GM18508 (cell line): ENCODE results near the gene SYTL1.

Source experiments
- ATAC-seq: cut with Tn5 transposase; IDR thresholded peaks from one replicate; pipeline ENCODE4 v1.9.1; 2021; ENCODE audit warnings: moderate number of reproducible peaks; ENCODE audit not compliant: insufficient read depth, unreplicated experiment

Gene SYTL1, protein sequence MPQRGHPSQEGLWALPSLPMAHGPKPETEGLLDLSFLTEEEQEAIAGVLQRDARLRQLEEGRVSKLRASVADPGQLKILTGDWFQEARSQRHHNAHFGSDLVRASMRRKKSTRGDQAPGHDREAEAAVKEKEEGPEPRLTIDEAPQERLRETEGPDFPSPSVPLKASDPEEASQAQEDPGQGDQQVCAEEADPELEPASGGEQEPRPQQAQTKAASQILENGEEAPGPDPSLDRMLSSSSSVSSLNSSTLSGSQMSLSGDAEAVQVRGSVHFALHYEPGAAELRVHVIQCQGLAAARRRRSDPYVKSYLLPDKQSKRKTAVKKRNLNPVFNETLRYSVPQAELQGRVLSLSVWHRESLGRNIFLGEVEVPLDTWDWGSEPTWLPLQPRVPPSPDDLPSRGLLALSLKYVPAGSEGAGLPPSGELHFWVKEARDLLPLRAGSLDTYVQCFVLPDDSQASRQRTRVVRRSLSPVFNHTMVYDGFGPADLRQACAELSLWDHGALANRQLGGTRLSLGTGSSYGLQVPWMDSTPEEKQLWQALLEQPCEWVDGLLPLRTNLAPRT

DNA sequence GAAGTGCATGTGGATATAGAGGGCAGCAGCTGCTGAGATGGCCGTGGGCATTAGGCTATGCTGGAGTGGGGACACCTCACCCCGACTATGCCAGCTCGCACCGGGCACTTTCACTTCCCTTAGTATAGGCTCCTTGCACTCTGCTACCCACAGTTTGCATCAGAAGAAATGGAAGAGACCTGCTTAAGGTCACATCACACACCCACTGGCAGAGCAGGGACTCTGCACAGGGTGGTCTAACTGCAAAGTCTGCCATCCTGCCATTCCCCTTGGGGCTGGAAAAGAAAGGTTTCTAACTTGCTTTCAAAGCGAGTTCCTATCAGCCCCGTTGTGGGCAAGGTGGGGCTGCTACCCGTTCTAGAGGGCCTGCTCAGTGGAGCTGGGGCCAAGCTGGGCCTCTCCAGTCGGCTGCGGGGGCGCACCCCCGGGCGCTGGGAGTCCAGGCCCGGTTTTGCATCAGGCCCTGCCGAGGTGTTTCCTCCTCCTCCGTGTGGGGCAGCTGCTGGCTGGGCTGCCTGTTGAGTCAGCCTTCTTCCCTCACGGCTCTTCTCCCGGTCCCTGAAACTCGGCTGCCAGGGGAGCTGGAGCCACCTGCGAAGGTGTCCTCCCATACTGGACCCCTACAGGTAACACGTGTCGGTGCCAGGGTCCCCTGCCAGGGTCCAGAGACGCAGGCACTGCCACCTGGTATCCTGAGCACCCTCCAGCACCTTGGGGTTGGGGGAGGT is at the start of gene SYTL1:
Gene SYTL1, plus strand, starts transcription at position 498 of the 728 bp plus-strand sequence. CDS start 3,313 bp downstream, outside the sequence.
- ATAC-seq = no peak

DNA sequence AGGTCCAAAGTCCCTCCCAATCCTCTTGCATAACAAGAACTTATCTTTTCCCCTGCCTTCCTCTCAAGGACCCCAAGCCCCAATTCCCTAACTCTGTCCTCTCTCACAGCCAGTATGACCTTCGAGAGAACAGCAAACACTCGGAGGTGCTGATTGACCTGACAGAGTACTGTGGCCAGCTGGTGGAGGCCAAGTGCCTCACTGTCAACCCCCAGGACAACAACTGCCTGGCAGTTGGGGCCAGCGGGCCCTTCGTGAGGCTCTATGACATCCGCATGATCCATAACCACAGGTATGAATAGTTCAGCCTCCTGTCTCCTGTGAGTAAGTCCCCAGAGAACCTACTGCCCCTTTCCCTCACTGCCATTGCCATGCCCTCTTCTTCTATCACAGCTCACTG is 49.7 kb upstream of the SYTL1 start:
- no peak for ATAC-seq

DNA sequence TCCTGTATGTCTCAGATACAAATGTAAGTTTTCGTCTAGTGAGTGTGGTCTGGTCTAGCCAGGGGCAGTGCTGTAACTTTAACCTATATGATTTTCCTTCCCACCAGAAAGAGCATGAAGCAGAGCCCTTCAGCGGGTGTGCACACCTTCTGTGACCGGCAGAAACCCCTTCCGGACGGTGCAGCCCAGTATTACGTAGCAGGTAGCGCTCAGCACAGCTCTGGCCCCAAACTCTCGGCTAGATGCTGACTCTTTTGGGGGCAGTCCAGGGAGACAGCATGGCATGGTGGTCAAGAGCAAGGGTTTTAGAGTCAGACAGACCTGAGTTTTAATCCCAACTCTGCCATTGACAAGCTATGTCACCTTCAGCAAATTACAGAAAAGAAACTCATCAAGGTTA is 47.9 kb upstream of the SYTL1 start:
- no peak for ATAC-seq

DNA sequence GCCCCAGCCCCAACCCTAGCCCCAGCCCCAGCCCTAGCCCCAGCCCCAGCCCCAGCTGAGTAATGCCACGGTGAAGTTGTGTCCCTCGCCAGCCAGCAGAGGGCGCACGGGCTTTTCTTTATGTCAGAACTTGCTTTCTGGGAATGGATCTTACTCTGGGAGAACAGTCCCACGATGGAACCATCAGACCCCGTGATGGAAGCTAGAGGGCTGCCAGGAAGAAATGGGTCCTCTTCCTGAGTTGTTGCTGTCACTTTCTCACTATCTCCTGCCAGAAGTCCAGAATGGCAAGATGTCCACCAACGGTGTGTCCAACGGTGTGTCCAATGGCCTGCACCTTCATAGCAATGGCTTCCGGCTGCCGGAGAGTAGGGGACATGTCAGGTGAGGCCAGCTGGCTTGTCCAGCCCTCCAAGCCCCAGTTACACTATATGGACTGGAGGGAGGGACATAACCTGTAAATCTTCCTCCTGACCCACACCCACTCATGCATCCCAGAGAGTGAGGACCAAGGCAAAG is 45.0 kb upstream of the SYTL1 start:
- no peak for ATAC-seq

DNA sequence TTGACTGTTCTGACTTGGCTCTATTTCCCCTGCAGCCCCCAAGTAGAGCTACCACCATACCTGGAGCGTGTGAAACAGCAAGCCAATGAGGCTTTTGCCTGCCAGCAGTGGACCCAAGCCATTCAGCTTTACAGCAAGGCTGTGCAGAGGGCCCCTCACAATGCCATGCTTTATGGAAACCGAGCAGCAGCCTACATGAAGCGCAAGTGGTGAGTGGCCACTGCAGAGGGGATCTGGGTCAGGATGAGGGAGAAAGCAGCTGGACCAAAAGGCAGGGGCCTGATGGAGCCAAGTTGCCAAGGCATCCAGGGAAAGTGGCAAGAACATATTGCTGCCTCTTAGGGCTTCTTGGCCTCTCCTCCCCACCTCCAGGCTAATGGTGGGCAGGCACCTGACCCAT is 43.9 kb upstream of the SYTL1 start:
- ATAC-seq = no peak

DNA sequence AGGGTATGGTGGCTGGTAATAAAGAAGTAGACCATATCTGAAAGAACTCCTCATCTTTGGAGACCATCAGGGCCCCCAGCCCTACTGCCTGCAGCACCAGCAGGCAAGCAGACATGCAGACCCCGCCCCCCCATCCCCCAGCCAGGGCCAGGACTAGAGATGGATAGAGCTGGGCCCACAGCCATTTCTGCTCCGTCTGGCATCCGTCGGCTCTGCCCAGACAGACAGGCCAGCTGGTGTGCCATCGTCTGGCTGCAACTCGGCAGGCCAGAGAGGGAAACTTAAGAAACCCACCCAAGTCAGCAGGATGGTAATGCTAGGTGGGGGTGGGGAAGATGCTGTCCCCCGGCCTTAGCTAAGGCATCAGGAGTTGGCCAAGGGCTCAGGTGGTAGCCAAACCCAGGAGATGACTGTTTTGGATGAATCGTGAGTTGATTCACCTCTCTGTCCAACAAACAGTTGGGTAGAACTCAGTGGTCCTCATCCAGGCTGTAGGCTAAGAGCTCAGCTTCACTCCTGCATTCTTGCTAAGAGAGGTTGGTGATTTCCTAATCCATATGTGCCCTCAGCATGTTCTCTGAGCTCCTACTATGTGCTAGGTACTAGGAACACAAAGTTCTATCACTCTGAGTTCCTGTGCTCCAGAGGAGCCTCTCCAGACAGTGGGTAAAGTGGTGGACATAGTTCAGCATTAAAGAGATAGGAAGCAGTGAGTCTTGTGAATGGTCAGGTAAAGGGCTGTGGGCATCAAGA is 43.0 kb upstream of the SYTL1 start:
- ATAC-seq = no peak

DNA sequence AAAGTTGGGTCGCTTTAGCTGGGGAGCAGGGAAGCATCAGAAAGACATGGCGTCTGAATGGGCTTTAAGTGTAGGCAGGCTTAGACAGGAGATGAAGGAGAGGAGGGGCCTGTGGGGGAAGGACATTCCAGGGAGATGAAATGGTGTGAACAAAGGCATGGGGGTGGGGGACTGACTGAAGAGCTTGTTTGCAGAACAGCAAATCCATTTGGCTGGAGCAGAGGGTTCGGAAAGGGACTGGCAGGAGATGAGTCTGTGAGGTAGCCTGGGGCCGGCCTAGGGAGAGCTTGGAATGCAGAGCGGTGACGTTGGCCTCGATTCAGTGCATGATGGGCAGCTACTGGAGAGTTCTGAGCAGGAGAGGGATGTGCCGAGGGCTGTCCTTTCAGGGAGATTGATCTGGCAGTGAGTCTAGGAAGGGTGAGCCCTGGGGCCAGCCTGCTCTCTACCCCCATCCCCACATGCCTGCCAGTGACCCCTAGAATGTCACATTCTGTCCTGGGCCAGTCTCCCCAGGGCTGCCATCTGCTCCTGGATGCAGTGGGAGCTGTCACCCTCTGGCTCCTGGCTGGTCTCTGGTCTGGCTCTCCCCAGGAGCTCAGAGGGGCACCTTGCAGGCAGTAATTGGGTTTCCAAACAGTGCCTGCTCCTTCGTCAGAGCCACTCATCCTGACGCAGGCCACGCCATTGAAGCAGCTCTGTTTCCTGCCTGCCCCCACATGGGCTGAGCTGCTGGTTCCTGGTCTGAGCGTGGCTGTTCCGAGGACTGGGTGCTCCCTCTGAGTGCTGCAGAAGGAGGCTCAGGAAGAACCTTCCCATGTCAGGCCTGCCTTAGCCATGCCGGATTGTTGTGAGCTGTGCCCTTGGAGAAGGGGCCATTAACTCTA is 42.2 kb upstream of the SYTL1 start:
- ATAC-seq = no peak

DNA sequence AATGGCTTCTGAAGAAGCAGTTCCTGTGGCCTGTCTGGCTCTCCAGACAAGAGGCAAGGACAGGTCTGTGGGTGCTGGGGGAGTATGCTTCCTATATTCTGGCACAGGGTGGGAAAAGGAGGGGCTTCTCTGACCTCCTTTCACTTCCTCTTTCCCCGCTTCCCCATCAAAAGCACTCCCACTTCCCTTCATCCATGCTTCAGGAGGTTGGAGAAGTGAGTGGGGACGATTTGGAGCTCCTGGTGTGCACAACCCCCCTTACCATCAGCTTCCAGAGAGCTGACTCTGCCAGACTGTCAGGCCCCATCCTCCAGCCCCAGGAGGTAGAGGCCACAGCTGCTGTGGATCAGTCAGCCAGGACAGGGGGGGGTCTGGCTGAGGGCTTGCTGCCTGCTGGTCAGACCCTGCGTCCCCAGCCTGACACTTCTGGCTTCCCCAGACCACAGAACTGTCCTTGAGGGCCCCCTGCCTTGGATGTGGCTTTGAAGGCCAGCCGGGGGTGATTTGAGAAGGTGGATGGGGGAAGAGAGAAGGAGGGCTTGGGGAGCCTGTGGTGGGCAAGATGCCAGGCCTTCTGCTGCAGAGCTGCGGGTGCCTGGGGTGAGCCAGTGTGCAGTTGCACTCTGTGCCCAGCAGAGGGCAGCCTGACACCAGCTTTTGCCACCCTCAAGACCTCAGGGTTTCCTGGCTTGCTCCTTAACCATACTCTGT is 41.3 kb upstream of the SYTL1 start:
- no peak for ATAC-seq

DNA sequence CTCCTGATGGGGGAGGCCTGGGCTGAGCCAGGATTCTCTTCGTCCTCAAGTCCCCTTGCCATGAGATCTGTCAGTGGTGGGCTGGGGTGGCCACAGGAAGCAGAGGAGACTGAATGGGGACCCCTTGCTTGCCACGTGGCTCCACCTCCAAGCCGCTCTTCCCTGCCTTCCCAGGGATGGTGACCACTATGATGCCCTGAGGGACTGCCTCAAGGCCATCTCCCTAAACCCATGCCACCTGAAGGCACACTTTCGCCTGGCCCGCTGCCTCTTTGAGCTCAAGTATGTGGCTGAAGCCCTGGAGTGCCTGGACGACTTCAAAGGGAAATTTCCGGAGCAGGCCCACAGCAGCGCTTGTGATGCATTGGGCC is 40.8 kb upstream of the SYTL1 start:
- no peak for ATAC-seq

DNA sequence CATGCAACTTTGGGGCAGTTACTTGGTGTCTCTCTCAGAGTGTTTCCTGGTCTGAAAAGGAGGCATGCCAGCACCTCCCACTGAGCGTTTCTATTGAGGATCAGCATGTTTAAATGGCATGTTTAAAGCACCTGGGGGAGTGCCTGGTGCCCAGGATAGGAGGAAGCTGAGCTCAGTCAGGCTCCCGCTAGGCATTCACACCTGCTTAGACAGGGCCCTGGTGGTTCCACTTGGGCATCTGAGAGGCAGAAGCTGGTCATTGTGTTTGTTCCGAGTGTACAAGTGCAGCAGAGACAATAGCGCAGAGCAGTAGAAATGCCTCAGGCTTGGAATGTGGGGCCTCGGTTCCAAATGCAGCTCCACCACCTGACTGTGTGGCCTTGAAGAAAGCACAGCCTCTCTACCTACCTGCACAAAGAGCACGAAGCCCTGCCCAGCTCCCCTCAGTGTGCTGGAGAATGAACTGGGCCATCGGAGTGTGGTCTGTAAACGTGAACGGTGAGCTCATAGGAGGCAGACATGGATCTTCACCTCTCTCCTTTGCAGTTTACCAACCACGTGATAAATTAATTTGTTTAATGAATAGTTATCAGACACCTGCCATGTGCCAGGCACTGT is 40.1 kb upstream of the SYTL1 start:
- ATAC-seq = no peak

DNA sequence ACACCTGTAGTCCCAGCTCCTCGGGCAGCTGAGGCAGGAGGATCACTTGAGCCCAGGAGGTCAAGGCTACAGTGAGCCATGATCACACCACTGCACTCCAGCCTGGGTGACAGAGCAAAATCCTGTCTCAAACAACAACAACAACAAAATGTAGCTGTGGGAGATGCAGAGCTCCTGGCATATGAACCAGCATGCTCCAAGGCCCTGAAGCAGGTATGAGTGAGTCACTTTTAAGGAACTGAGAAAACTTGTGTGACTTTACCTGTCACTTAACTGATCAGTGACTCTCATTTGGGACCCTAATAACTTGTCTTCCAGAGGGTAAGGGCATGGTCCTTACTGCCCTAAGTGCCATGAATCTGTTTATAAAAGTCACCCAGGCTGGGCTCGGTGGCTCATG is 39.2 kb upstream of the SYTL1 start:
- ATAC-seq = no peak

DNA sequence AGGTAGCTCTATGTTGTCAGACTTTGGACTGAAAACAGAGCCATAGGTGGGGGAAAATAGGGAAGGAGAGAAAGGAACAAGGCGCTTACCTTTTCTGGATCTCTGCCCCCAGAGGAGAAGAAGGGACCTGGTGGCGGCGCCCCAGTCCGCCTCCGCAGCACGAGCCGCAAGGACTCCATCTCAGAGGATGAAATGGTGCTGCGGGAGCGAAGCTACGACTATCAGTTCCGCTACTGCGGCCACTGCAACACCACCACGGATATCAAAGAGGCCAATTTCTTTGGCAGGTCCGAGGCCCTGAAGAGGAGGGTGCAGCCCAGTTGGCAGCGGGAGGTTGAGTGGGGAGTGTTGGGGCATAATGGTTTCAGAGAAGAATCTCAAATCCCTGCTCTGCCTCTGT is 38.3 kb upstream of the SYTL1 start:
- no peak for ATAC-seq

DNA sequence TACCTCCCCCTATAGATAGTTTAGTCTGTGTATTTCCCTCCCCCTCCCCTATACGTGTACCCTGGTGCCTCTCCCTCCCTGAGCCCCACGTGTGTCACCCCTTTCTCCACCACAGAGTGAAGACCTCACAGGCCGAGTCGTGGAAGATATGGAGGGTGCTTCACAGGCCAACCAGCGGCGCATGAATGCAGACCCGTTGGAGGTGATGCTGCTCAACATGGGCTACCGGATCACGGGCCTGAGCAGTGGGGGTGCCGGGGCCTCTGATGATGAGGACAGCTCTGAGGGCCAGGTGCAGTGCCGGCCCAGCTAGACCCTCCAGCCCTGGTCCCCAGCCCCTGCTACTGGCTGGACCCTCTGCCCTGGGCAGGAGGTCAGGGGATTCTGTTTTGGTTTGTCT is 35.8 kb upstream of the SYTL1 start:
- ATAC-seq = no peak

DNA sequence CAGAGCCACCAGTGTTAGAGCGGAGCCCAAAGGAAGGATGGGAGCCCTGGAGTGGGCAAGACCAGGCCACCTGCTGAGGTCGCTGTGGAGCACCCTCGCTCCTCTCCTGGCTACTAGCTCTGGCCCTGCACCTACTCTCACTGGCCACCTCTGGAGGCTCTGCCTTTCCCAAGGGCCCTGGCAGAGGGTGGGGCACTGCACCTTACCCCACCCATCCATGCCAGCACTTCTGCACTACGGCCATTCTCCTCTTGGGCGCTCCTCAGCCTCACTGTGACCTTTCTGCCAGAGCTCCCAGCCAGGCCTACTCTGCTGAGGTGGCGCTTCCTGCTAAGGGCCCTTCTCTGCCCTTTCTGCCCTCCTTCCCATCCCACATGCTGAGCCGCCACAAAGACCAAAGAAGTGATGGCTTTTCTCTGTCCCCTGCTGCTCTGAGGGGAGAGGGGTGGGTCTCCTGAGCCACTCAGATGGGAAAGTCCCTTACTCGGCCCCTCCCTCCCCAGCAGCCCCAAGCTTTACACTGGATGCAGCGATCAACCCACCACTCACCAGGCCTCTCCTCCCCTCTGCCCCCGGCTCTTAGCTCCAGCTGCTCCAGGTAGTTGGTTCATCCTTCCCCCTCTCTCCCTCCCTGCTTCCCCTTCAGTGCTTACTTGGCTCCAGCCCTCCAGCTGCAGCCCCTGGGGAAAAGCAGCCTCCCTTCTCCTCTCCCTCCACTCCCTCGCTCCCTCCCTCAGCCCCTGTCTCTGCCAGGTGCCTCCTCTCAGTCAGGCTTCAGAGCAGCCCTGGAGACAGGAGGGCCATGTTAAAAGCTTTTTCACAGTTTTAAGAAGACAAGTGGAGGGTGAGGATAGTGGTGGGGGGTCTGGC is 34.7 kb upstream of the SYTL1 start:
- ATAC-seq = no peak

DNA sequence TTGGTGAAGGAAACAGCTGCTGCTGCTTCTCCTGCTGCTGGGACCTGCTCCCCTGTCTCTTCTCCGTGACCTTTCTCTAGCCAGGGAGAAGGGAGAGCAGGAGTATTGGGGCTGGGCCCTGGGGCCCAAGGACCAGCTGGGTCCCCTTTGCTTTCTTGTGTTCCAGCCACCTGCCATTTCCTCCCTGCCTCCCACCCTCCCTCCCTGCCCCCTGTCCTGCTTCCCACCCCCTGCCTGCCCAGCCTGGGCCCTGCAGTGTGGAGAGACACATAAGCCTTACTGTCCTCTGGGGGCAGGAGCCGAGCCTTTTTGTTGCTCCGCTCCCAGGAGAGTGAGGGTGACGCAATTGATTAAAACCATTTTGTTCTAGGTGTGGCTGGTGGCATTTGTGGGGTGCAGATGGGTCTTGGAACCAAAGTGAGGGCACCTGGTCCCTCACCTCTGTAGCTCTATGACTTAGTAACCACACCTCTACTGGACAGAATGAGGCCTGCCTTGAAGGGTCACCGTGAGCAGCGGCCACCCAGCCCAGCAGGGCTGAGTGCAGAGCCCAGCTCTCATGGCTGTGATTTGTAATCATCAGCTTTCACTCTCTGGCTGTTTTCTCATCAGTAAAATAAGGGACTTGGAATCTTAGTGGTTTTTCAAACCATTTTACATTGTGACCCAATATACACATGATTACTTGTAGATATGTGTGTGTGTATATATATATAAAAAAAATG is 33.8 kb upstream of the SYTL1 start:
- ATAC-seq = no peak

DNA sequence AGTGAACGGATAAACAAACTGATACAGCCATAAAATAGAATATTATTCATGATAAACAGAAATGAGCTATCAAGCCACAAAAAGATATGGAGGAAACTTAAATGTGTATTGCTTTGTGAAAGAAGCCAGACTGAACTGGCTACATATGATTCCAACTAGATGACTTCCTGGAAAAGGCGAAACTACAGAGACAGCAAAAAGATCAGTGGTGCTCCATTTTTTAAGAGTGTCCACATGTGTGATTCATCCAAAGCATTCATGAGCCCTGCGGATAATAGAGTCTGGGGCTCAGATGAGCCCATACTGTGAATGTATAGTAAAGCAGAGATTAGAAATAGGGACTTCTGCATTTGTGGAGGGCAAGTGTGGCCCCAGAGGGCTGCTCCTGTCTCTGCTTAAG is 27.7 kb upstream of the SYTL1 start:
- ATAC-seq = no peak

DNA sequence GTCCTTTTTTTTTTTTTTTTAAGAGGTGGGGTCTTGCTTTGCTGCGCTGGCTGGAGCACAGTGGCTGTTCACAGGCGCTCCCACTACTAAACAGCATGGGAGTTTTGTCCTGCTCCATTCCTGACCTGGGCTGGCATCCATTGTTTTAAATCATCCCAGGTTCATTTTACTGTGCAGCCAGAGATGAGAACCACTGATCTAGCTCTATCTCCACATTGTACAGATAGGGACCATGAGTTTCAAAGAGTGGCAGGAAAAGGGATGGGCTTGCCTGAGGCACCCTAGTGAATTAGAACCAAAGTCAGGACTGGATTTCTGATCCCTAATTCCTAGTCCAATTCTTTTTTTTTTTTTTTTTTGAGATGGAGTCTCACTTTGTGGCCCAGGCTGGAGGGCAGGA is 27.1 kb upstream of the SYTL1 start:
- ATAC-seq = no peak
